GM13977 (cell line): ENCODE measurements around the gene VKORC1.
"Not testable (repeated sequence)": the region's sequence is repeated elsewhere in the genome, so short reads cannot be mapped to it uniquely, and the experiment has no call there.

Experiments
- DNase-seq: peaks from one replicate; pipeline ENCODE4 v3.0.0; 2012; ENCODE audit warnings: low spot score
- in situ Hi-C: fragments of 300-500 bp; cut with MboI; formaldehyde crosslinking; loops from one replicate; pipeline ENCODE4 v1.12.0; 2022; ENCODE audit warnings: low sequenced_read_pairs, low pct_unique_long_range_greater_than_20kb, mixed read lengths, inconsistent platforms; ENCODE audit not compliant: unreplicated experiment
- TF ChIP-seq, protein P1 (sequence below): IDR thresholded peaks from 2 replicates; pipeline ENCODE4 v1.5.1; 2012; ENCODE audit warnings: mild to moderate bottlenecking, control low read depth; ENCODE audit not compliant: insufficient read depth; ENCODE audit errors: extremely low read depth, missing control alignments

The VKORC1 gene

GRCh38 chr16:31106509-31107464 lies 12.2 kb upstream of the VKORC1 start:
- in situ Hi-C loops: no loop called here
- TF ChIP-seq, protein P1, sequence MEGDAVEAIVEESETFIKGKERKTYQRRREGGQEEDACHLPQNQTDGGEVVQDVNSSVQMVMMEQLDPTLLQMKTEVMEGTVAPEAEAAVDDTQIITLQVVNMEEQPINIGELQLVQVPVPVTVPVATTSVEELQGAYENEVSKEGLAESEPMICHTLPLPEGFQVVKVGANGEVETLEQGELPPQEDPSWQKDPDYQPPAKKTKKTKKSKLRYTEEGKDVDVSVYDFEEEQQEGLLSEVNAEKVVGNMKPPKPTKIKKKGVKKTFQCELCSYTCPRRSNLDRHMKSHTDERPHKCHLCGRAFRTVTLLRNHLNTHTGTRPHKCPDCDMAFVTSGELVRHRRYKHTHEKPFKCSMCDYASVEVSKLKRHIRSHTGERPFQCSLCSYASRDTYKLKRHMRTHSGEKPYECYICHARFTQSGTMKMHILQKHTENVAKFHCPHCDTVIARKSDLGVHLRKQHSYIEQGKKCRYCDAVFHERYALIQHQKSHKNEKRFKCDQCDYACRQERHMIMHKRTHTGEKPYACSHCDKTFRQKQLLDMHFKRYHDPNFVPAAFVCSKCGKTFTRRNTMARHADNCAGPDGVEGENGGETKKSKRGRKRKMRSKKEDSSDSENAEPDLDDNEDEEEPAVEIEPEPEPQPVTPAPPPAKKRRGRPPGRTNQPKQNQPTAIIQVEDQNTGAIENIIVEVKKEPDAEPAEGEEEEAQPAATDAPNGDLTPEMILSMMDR: no peak
- no peak for DNase-seq

GRCh38 chr16:31105677-31106213 lies 11.1 kb upstream of the VKORC1 start:
- in situ Hi-C loops: no loop called here
- DNase-seq: peak; percentile 90
- TF ChIP-seq, protein P1: peak; percentile 85

- in situ Hi-C loops, DNase-seq: not testable (repeated sequence)
These were observed 6.5 kb upstream of the VKORC1 start for GRCh38 chr16:31100876-31101641.

GRCh38 chr16:31099860-31100638 lies 5.5 kb upstream of the VKORC1 start:
- in situ Hi-C loops: no loop called here
- TF ChIP-seq, protein P1: no peak
- no peak for DNase-seq

DNA sequence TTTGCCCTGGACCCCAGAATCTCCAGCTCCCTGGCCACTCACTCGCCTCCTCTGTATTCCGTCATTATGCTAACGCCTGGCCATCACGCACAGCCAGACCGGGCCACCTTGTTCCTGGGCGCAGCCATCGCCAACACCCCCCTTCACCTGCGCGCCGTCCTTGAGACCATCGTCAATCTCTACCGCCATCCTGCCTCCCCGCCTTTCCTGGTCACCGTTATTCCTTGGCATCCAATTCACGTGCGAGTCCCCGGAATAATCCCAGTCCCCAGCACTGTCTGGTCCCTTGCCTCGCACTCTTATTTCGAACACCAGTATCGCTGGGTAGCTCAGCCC lies 541 bp downstream of the VKORC1 start:
- no peak for DNase-seq
- TF ChIP-seq, protein P1: no peak
- in situ Hi-C loops: no loop called here

DNA sequence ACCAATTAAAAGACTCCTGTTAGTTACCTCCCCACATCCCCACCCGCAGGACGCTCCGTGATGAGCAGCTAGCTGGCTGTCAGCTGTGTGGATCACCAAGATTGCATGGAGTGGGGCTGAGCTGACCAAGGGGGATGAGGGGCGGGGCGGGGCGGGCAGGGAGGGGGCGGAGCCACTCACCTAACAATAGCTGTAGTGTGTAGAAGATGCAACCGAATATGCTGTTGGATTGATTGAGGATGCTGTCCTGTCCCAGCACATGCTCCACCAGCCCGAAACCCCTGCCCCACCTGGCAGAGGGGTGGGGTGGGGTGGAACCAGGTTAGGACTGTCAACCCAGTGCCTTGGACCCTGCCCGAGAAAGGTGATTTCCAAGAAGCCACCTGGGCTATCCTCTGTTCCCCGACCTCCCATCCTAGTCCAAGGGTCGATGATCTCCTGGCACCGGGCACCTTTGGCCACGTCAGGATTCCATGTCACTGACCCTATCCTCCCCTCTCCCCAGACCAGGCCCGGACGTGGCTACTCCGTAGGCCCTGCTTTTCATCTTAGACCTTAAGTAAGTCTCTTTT lies 1.4 kb downstream of the VKORC1 start:
- TF ChIP-seq, protein P1: no peak
- no peak for DNase-seq
- in situ Hi-C loops: no loop called here
